H1 (cell line): ENCODE data around the gene SYDE2. TPM values are rescaled to one million over a fixed set of nuclear protein-coding genes. Genes with fewer than 3 reads are reported as not detected.

Experiments used
- CHD2 ChIP-seq: IDR thresholded peaks from 2 replicates; pipeline ENCODE4 v1.6.1; 2012; ENCODE audit warnings: low read length, improper control_type of control experiment
- EGR1 ChIP-seq: IDR thresholded peaks from 2 replicates; pipeline ENCODE4 v1.6.1; 2011; ENCODE audit warnings: low read depth, low read length, borderline replicate concordance
- KDM5A ChIP-seq: fragments of 200-600 bp; IDR thresholded peaks from 2 replicates; pipeline ENCODE4 v1.7.1; 2012; ENCODE audit warnings: mild to moderate bottlenecking, low read length, inconsistent platforms, mixed read lengths
- RNF2 ChIP-seq: fragments of 200-900, 300-1000 bp; sonication (generic); IDR thresholded peaks from 2 replicates; pipeline ENCODE4 v1.7.1; 2016; ENCODE audit warnings: borderline replicate concordance, low read depth, mild to moderate bottlenecking, antibody characterized with exemption, low read length; ENCODE audit not compliant: poor library complexity, severe bottlenecking; ENCODE audit errors: missing control alignments
- polyA plus RNA-seq, 7 experiments: library from polyadenylated mRNA; depleted of rRNA in 3 of 7; stranded (reverse) in 5 of 7; unstranded in 2 of 7; fragments of >200 nt in 5 of 7; fragments of 200-250 nt in 2 of 7; gene quantifications; 1 replicate in 5 of 7; 2 replicates in 1 of 7; 4 replicates in 1 of 7; pipeline versions ENCODE4 v1.2.1 to v1.2.3, GENCODE V29; 2011 to 2013; ENCODE audit warnings: missing spikeins in 2 of 7, mixed read lengths in 2 of 7
- total RNA-seq: library from RNA; stranded (reverse); fragmentation: NEBNext Ultra II Directional; extraction: Animal tissue kit (Norgen Biotek cat#: 25700); gene quantifications from 2 replicates; pipeline ENCODE4 v1.2.1, GENCODE V29; 2021

SYDE2 gene
- total and polyA plus RNA-seq, 2 of the 8 experiments (the other 6 are each of a cell fraction or from before 2014, with no cell fraction given) = 1.6 to 14.6 TPM

- TF ChIP-seq KDM5A (no peak), CHD2 (no peak), EGR1 (no peak), RNF2 (no peak)
Measured at GRCh38 chr1:85220756-85221201, 20.0 kb upstream of the SYDE2 start (continued).
